Measurements from ENCODE around the gene TMEM270.
"Not testable (repeated sequence)": the region's sequence is repeated elsewhere in the genome, so short reads cannot be mapped to it uniquely, and the experiment has no call there.

The TMEM270 gene

GRCh38 chr7:73880755-73881328, 19.9 kb downstream of the TMEM270 start:
- Histone ChIP-seq H3K79me2 (ENCODE audit: insufficient read depth, low read depth) (no peaks in the 10 kb centered on the region), H3K36me3 (ENCODE audit: insufficient read depth) (no peaks in the 10 kb centered on the region), H2AFZ (ENCODE audit: low read depth) (no peak overlapping the region), H3K27me3 (ENCODE audit: insufficient read depth, low read depth) (peaks cover 84% of the 10 kb centered on the region), H3K4me2 (no peak overlapping the region), H4K20me1 (ENCODE audit: insufficient read depth) (no peaks in the 10 kb centered on the region), H3K4me3 (IDR thresholded peaks at IDR 0.05; ENCODE audit: insufficient read depth, low read depth, low read length) (no peak overlapping the region), H3K4me1 (ENCODE audit: low read depth, poor library complexity, severe bottlenecking) (no peaks in the 10 kb centered on the region), H3K27ac (no peak overlapping the region), H3K9ac (no peak overlapping the region)
- TF ChIP-seq CTCF (conservative IDR thresholded peaks at IDR 0.05; ENCODE audit: low read depth, low read length): no peak

- Histone ChIP-seq H3K9ac (no peak overlapping the region), H3K79me2 (ENCODE audit: insufficient read depth, low read depth) (no peaks in the 10 kb centered on the region), H3K27ac (no peak overlapping the region), H2AFZ (ENCODE audit: low read depth) (no peak overlapping the region), H3K27me3 (ENCODE audit: insufficient read depth, low read depth) (peaks cover 86% of the 10 kb centered on the region), H3K4me2 (no peak overlapping the region), H3K4me3 (IDR thresholded peaks at IDR 0.05; ENCODE audit: insufficient read depth, low read depth, low read length) (no peak overlapping the region), H4K20me1 (ENCODE audit: insufficient read depth) (no peaks in the 10 kb centered on the region), H3K4me1 (ENCODE audit: low read depth, poor library complexity, severe bottlenecking) (no peaks in the 10 kb centered on the region), H3K36me3 (ENCODE audit: insufficient read depth) (no peaks in the 10 kb centered on the region)
- no peak for TF ChIP-seq CTCF (conservative IDR thresholded peaks at IDR 0.05; ENCODE audit: low read depth, low read length)
Observed at GRCh38 chr7:73881352-73882046, 20.5 kb downstream of the TMEM270 start.

GRCh38 chr7:73882047-73882402, 21.1 kb downstream of the TMEM270 start:
- Histone ChIP-seq H3K9ac (no peak overlapping the region), H3K36me3 (ENCODE audit: insufficient read depth) (no peaks in the 10 kb centered on the region), H3K4me3 (IDR thresholded peaks at IDR 0.05; ENCODE audit: insufficient read depth, low read depth, low read length) (no peak overlapping the region), H3K4me2 (no peak overlapping the region), H4K20me1 (ENCODE audit: insufficient read depth) (no peaks in the 10 kb centered on the region), H3K4me1 (ENCODE audit: low read depth, poor library complexity, severe bottlenecking) (no peaks in the 10 kb centered on the region), H3K27me3 (ENCODE audit: insufficient read depth, low read depth) (peaks cover 85% of the 10 kb centered on the region), H2AFZ (ENCODE audit: low read depth) (no peak overlapping the region), H3K27ac (no peak overlapping the region), H3K79me2 (ENCODE audit: insufficient read depth, low read depth) (no peaks in the 10 kb centered on the region)
- TF ChIP-seq CTCF (conservative IDR thresholded peaks at IDR 0.05; ENCODE audit: low read depth, low read length): no peak

- not testable (repeated sequence) for H3K4me2 ChIP-seq; H3K27ac ChIP-seq; H2AFZ ChIP-seq (ENCODE audit: low read depth); H3K9ac ChIP-seq; H3K36me3 ChIP-seq (ENCODE audit: insufficient read depth); H3K4me1 ChIP-seq (ENCODE audit: low read depth, poor library complexity, severe bottlenecking); H3K4me3 ChIP-seq (IDR thresholded peaks at IDR 0.05; ENCODE audit: insufficient read depth, low read depth, low read length); H3K79me2 ChIP-seq (ENCODE audit: insufficient read depth, low read depth); H4K20me1 ChIP-seq (ENCODE audit: insufficient read depth)
- H3K27me3 ChIP-seq (ENCODE audit: insufficient read depth, low read depth): peaks cover 61% of the 10 kb centered on the region
Observed at GRCh38 chr7:73884867-73885422, 24.0 kb downstream of the TMEM270 start.

- Histone ChIP-seq H3K4me3 (IDR thresholded peaks at IDR 0.05; ENCODE audit: insufficient read depth, low read depth, low read length) (no peak overlapping the region), H4K20me1 (ENCODE audit: insufficient read depth) (no peaks in the 10 kb centered on the region), H3K4me2 (no peak overlapping the region), H3K79me2 (ENCODE audit: insufficient read depth, low read depth) (no peaks in the 10 kb centered on the region), H3K27me3 (ENCODE audit: insufficient read depth, low read depth) (peaks cover 56% of the 10 kb centered on the region), H3K27ac (no peak overlapping the region), H3K36me3 (ENCODE audit: insufficient read depth) (no peaks in the 10 kb centered on the region), H2AFZ (ENCODE audit: low read depth) (no peak overlapping the region), H3K4me1 (ENCODE audit: low read depth, poor library complexity, severe bottlenecking) (no peaks in the 10 kb centered on the region), H3K9ac (no peak overlapping the region)
- no peak for TF ChIP-seq CTCF (conservative IDR thresholded peaks at IDR 0.05; ENCODE audit: low read depth, low read length)
Observed at GRCh38 chr7:73885433-73885974, 24.5 kb downstream of the TMEM270 start.

Data from KMS-11 (cell line).